CD4-positive, alpha-beta T cell treated with Interleukin-21 for 1 hour (primary cell): Measurements from ENCODE around the gene KATNBL1.

Experiments used
- DNase-seq: peaks from one replicate; pipeline ENCODE4 v3.0.0-alpha.2; 2020

KATNBL1 gene, protein sequence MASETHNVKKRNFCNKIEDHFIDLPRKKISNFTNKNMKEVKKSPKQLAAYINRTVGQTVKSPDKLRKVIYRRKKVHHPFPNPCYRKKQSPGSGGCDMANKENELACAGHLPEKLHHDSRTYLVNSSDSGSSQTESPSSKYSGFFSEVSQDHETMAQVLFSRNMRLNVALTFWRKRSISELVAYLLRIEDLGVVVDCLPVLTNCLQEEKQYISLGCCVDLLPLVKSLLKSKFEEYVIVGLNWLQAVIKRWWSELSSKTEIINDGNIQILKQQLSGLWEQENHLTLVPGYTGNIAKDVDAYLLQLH

DNA sequence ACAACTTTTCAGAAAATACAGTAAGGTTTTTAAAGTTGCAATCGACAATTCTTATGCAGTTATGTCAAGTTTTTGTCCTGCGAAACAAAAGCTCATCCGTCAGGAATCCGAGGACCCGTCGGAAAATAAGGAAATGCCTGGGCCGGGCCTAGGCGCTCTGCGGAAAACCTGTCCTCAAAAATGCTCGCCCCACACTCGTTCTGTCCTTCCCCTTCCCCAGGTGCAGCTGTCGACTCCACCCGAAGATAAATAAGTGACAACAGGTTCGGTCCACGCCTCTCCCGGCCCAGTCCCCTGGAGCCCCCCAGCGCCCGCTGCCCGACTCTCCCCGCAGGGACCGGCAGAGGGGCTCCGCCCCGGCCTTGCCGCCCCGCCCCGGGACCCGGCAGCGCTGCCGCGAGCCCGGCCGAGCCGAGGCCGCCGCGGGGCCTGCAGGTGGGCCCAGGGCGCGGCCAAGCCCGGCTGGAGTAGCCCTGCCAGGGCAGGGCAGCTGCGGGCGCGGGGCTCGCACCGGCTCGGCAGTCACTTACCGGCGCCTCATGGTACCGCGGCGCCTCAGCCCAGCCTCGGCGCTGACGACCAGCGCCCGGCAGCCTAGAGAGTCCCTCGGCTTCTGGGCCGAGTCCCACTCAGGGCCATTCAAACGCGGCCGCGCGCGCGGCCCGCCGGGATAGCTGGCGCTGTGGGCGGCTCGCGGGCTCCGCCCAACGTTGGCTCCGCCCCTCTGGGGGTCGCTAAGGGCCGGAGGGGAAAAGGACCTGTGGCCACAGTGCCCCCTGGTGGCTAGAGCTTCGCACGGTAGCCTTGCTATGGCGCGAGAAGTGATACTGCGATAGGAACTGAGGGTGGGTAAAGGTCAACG, at the start of gene KATNBL1:
TSS of gene KATNBL1 (minus strand) at position 676 of the 862 bp plus-strand sequence. CDS start 46,420 bp downstream, outside the sequence.
- peak; percentile 95 for DNase-seq

DNA sequence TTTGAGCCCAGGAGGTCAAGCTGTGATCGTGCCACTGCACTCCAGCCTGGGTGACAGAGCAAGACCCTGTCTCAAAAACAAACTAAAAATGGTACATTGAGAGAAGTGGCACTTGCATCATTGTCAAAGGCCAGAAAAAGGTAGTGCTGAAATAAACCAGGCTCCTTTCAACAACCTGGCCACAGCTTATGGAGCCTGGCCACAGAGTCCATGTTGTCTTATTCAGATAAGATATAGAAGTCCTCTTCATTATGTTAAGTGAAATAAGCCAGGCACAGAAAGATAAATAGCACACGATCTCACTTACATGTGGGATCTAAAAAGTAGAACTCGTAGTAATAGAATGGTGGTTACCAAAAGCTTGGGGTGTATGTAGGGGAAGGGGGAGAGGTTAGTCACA, 49.7 kb upstream of the KATNBL1 start:
- DNase-seq = no peak

DNA sequence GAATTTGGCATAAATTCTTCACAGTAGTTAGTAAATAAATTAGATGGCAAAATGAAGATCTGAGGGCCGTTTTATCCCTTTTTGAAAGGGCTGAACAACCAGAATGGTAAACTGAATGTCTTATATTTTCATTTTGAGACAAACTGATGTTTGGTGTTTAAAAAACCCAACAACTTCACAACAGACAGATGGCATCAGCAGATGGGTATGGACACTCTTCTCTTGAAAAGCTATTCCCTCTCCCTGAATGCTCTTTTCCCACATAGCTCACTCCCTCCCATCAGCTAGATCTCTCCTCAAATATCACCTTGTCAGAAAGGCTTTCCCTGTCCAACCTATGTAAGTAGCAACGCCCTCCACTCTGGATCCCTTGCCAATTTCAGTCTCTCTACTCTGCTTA, 48.3 kb upstream of the KATNBL1 start:
- no peak for DNase-seq

DNA sequence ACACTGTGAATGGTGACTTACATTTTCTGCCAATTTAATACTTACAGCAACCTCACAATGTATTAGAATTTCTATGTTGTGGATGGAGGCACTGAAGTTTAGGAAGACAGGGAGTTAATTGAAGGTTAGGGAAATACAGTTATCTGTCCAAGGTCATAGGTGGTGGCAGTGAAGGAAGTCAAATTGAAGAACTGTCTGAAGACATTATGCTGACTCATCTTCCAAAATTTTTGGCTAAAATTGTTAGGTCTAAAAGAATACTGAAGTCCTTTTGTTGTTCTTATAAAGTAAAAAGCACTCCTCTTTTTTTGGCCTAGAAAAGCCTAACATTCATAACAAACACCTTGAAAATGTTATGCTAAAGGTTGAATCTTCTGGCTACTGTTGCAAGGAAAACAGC, 42.6 kb upstream of the KATNBL1 start:
- no peak for DNase-seq

DNA sequence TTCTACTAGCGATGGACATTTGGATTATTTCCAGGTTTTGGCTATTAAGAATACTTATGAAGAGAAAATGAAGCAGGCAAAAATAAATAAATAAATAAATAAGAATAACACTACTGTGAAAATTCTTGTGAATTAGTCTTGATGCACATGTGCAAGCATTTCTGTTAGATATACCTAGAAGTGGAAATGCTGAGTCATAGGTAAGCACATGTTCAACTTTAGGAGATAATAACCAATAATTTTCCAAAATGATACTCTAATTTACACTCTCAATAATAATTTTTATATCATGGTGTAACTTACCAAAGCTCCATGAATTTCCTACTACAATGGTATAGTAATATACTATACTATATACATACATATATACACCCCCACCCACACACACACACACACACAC, 38.3 kb upstream of the KATNBL1 start:
- no peak for DNase-seq

DNA sequence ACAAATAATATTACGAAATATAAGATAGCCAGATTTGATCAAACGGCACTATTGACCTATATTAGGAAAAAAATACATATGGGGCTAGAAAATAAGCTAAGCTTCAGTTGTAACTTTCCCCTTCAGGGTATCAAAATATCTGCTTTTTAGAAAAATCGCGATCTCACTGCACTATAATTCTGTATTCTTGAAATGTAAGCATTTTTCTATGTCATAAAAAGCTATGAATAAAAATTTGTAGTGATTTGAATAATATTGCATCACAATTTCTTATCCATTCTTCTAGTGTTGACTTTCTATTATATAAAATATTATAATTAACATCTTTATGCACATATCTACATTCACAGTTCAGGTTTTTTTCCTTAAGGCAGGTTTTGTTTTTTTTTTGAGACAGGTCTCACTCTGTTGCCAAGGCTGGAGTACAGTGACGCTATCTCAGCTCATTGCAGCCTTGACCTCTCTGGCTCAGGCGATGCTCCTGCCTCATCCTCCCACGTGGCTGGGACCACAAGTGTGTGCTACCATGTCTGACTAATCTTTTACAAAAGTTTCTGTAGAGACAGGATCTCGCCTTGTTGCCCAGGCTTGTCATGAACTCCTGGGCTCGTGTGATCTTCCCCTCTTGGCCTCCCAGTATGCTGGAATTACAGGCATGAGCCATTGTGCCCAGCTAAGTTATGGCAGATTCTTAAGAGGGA, 36.5 kb upstream of the KATNBL1 start:
- DNase-seq = no peak

DNA sequence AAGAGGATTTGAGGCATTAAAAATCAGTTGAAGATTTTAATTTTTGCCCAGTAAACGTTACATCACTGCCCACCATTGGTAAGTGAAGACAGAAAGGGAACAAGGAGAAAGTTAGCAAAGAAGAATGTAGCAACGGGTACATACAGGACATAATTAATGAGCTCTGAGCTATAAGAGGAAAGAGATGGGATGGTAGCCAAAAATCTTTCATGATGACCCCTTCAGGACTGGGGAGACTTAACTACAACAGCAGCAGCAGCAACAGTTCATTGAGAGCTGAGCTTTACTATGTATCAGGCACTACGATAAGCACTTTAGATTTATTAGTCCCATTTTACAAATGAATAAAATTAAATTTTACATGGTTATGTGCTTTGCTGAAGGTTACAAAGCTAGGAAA, 33.3 kb upstream of the KATNBL1 start:
- no peak for DNase-seq

DNA sequence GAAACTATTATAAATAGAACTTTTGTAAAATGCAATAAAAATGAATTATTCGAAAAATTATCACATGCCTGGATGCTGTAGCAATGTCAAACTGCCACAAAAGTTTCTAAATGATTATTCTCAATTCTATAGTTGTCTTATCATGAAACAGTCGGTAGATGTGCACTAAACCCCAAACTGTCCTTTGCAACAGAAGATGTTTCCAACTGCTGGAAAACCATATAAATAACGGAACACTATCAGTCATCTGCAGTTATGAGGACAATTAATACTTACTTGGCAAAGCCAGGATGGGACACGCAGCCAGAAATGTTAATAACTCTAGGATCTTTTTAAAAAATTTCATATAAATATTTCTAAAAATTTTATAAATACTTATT, 32.4 kb upstream of the KATNBL1 start:
- no peak for DNase-seq

DNA sequence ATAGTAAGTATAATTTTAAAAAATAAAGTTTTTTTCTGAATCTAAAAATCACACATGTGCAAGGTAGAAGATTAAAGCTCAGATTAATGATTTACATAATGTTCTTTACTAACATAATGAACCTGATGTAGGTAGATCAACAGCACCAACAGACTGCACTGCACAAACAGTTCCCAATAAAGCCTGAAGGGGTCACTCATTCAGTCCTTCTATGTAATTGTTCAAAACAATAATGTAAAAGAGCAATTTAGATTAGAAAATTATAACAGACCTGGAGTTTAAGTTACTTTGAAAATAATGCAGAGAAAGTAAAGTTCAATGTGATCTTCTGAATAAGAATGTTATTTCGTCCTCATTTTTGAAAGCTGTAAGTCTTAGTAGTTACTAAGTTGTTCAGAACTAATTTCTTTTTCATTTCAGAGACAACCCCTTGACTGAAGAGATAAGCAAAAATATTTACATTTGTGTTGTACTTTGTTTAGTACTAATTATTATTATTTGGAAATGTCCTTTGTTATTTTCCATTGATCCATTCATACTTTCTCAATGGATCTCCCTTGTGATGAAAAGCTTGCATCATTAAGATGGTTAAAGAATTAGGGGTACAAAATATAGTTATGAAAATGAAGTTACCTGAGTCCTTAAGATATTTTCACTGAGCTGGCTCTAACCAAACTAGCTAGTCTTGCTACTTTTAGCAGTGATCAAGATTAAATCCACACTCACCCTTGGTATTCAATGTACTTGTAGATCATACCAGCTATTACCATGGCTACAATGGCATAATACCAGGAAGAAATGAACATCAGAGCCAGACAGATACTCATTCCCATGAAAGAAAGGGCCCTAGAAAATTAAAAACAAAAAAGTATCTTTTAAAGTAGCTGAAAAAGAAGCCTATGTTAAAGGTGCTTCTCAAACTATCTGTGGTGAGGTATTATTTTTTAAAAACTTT, 31.8 kb upstream of the KATNBL1 start:
- peak; percentile 72 for DNase-seq

DNA sequence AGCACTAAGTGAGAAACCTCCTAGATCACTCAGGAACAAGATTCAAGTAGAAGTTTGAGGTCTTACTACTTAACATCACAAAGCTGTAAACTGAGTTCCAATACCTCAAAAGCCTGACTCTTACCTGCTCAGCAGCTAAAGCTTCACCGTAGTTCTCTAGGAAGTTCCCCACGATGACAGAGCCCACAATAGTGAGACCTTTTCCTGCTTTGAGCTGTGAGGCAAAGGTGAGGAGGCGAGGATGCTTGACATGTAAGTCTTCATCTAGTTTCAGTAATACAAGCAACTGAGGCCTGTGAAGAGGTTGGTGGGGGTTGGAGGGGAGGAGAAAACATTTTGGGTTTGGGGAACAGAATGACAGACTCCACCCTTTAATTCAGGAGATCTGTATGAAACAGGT, 30.6 kb upstream of the KATNBL1 start:
- no peak for DNase-seq

DNA sequence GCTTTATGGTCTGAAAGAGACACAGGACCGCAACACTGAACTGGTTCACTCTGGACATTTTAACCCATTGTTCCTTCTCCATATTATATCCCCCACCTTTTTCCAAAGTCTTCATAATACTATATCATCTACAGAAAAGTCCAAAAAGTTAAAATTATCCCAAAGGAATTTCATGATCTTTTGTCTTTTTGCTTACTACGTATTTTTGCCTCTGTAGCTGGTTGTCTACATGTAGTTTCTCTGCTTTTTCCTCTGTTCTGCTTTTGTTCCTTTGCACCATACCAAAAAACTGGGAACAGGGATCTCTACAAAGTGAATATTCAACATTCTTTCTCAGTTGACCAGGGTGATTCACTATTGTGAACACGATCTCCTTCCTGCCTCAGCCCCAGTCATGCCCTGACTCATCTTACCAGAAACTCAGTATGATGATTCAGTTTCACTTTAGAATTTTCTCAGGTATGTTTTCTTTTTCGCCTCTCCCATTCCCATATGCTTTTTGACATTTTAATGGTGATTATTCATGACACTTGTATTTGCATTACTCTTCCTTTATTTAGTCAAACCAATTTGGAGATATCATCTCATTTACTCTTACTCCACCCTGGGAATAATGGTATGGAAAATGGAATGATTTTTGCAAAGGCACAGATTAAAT, 29.4 kb upstream of the KATNBL1 start:
- DNase-seq = no peak

DNA sequence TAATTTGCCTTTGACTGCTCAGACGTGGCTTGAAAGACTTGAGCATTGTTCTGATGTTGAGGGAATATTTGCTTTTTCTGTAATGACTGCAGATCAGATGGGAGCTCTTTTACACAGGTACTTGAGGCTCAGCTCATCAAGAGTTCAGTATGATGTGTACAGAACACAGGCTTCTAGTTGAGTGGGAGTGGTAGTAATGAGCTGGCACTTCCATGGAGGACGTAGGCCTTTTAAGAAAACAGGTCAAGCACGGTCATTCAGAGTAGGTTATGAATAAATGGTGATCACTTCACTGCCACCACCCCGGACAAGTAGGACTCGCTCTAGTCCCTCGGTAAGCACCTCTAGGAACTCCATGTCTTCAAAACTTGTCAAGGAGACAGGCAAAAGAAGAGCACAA, 23.7 kb upstream of the KATNBL1 start:
- no peak for DNase-seq

DNA sequence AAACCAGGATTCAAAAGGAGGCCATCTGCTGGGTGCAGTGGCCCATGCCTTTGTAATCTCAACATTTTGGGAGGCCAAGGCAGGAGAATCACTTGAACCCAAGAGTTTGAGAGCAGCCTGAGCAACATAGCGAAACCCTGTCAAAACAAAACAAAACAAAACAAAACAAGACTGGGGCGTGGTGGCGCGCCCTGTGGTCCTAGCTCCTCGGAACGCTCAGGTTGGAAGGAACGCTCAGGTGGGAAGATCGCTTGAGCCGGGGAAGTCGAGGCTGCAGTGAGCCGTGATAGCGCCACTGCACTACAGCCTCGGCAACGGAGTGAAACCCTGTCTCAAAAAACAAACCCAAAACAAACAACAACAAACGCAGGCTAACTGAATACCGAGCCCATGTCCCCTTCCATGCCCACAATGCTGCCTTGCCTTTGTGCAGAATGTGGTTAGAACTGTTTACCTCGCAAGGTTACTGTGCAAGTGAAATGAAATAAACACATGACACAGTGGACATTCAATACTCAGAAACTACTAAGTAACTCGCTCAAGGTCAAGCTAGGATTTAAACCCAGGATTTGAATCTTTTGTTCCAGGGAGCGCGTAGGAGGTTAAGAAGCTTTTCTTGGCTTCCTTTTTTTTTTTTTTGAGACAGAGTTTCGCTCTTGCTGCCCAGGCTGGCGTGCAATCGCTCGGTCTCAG, 14.2 kb upstream of the KATNBL1 start:
- no peak for DNase-seq

DNA sequence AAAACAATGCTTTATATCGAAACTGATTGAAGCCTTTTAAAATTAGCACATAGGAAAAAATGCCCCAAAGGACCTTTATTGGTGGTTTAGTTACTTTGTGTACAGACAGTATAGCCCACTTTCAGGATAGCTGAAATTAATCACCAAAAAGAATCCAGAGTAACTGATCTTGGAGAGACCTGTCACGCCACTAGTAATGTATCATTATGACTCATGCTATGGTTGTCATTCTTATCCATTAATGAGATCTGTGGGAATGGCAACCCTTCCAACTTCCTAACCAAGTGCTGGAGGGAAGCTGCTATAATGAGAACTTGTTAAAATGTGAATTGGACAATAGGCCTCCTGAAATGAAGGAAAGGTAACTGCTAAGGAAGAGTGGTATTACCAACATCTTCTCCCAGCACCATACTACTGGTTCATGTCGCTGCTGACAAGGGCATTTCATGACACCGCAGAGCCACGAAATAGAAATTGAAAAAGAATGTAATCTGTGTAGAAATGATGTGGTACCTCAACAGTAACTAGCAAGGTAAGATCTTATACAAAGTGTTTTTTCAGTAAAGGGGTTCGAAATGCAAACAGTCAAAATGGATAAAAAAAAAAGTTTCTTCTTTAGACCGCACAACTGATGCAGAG, 7.8 kb upstream of the KATNBL1 start:
- DNase-seq = no peak

DNA sequence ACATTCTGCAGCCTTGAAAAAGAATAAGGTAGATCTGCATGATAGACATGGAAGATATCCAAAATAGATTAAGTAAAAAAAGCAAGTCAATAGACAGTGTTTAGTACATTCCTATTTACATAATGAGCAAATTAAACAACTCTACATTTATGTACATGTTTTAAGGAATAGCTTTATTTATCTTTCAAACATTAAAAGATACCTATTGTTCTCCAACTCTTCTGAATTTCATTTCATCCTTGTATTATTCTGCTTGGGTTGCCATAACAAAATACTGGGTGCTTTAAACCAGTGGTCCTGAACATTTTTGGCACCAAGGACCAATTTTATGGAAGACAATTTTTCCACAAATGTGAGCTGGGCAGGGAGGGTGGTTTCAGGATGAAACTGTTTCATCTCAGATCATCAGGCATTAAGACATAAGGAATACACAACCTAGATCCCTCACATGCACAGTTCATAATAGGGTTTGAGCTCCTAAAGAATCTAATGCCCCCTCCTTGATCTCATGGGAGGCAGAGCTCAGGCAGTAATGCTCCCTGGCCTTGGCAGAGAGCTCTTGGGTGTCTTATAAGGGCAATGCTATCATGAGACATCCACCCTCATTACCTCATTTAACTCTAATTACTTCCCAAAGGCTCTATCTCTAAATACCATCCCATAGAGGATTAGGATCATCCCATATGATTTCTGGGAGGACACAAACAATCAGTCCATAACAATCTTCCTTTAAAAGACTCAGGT, 6.8 kb upstream of the KATNBL1 start:
- no peak for DNase-seq

DNA sequence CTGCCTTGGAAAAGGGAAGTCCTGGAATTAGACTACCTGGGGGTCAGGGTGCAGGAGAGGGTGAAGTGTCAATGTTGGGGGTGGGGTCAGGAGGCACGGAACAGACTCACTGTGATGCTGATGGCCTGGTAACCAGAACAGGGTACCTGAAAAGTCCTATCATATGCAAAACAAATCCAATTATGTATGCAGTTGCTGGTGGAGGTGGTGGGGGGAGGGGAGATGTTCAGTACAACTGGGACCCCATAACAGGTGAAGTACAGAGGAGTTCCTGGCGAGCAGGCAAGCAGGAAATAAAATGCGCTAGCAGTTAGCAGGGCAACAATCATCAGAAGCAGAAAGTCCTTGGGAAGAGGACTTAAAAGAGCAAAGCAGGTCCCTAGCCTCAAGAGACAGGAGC, 4.2 kb upstream of the KATNBL1 start:
- DNase-seq = no peak

DNA sequence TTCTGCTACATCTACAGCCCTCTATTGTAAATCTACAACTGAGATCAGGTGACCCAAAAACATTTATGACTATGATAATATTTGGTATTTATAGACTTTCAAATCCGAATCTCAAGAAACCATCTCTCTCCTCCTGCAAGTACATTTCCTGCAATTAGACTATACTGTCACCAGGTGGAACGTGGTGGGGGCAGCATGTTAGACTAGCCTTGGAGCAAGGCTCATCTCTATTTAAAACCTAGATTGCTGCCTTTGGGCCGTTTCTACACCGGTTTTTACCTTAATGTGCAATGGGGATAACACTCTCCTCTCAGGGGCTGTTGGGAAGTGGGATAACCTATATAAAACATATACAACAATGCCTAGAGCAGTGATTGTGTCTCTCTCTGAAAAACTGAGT, 3.8 kb upstream of the KATNBL1 start:
- DNase-seq = no peak

DNA sequence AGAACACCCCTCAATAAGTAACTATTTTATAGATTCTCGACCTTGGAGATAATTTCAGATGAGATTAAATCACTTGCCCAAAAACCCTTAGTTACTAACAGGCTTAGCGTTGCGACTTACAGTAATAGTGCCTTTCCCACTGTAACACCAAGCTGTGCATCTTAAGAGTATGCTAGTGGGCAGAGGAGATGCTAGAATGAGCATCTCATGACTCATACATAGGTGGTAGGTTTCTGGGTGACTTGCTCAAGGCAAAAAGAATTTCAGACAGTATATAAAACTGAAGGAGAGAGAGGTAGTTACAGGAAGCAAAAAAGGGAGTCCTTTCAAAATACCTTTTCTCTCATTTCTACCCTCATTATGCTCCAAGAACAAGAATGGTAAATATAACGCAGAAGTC, 3.9 kb downstream of the KATNBL1 start:
- DNase-seq = no peak

DNA sequence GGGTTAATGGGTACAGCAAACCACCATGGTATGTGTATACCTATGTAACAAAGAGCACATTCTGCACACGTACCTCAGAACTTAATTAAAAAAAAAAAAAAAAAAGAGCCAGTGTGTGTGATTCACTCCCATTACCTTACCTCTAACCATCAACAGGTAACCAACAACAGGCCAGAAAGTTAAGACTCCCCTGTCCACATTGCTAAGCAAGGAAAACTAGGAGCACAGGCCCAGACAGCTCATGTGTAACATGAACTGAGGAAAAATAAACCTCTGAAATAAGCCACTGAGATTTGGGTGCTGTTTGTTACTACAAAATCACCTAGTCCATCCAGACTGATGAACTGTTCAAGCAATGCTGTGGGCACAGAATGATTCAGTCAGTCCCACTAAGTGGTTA, 6.0 kb downstream of the KATNBL1 start:
- no peak for DNase-seq

DNA sequence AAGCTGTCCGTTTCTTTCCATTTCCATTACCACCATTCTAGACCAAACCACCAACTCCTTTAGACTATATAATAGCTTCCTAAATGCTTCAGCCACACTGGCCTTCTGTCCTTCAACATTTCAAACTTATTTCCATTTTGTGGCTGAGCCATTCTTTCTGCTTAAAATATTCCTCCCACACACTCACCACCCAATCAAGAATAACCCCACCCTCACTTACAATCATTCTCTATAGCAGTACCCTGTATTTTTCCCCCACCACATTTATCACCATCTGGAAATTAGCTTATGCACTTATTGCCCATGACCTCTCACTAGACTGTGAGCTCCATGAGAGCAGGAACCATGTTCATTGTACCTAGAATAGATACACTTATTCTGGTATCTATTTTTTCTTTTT, 6.6 kb downstream of the KATNBL1 start:
- DNase-seq = no peak
